AG04450 (cell line): Measurements from ENCODE around the gene NR2F6. TPM values are rescaled to one million over a fixed set of nuclear protein-coding genes. Genes with fewer than 3 reads are reported as not detected.

Experiments
- CTCF ChIA-PET: fragments of 300-600, 350-600 bp; formaldehyde crosslinking; extraction: SDS; loops from one replicate; lab custom pipeline; 2022; ENCODE audit warnings: antibody characterized with exemption, inconsistent platforms; lab: Charles Lee
- POLR2A ChIA-PET: fragments of 350-600 bp; formaldehyde crosslinking; extraction: SDS; loops from one replicate; lab custom pipeline; 2021; ENCODE audit warnings: antibody characterized with exemption, inconsistent platforms; lab: Yijun Ruan, JAX
- DNase-seq: peaks from one replicate; pipeline ENCODE4 v3.0.0-alpha.2; 2011; ENCODE audit warnings: low read depth, low spot score
- H3K27ac ChIP-seq: one replicate; pipeline ENCODE4 v1.5.1; 2012; ENCODE audit warnings: low read depth, low read length, control low read depth
- H3K27me3 ChIP-seq: one replicate; pipeline ENCODE4 v1.6.0; 2012; ENCODE audit warnings: low read length; ENCODE audit not compliant: control insufficient read depth, insufficient read depth
- H3K4me3 ChIP-seq: 2 replicates; pipeline ENCODE4 v1.5.1; 2011; ENCODE audit warnings: mild to moderate bottlenecking, low read depth, low read length, control low read depth
- H3K9me3 ChIP-seq: 2 replicates; pipeline ENCODE4 v1.5.1; 2012; ENCODE audit warnings: low read length; ENCODE audit not compliant: control insufficient read depth, insufficient read depth
- CTCF ChIP-seq: IDR thresholded peaks from 2 replicates; pipeline ENCODE4 v1.5.1; 2011; ENCODE audit warnings: low read depth, low read length, control low read depth, inconsistent platforms
- polyA plus RNA-seq: library from polyadenylated mRNA; depleted of rRNA; stranded (reverse); fragments of >200 nt; gene quantifications from 2 replicates; pipeline ENCODE4 v1.2.3, GENCODE V29; 2011

The NR2F6 gene
- polyA plus RNA-seq, 1 experiment: 16.3 TPM

- ChIA-PET CTCF (interaction anchor here (0.6 to 2.0 kb wide), 4 partner anchors 36 to 81 kb away, joined by 3 to 13 read pairs (median 6); partner anchors contain the start of gene ANKLE1), POLR2A (no interaction called here)
- TF ChIP-seq CTCF: peak; percentile 69
- Histone ChIP-seq H3K9me3 (peaks cover 9% of the 10 kb centered on the region; the same call in 1 of the 2 replicates), H3K4me3 (no peak overlapping the region), H3K27ac (no peak overlapping the region), H3K27me3 (no peaks in the 10 kb centered on the region)
- DNase-seq: no peak
Measured at GRCh38 chr19:17205237-17206140, 40.2 kb downstream of the NR2F6 start.

GRCh38 chr19:17202713-17203112 lies 43.0 kb downstream of the NR2F6 start:
- no peak for DNase-seq
- CTCF ChIA-PET: no interaction called here
- POLR2A ChIA-PET: interaction anchor here (0.7 kb wide), 1 partner anchor 32 kb away, joined by 3 read pairs; no protein-coding TSS in a partner anchor
- H3K27ac ChIP-seq: no peak overlapping the region
- peaks cover 9% of the 10 kb centered on the region; the same call in 1 of the 2 replicates for H3K9me3 ChIP-seq
- H3K4me3 ChIP-seq: no peak overlapping the region
- no peak for TF ChIP-seq CTCF
- H3K27me3 ChIP-seq: no peaks in the 10 kb centered on the region

- DNase-seq: no peak
- no peaks in the 10 kb centered on the region for H3K27me3 ChIP-seq
- peaks cover 9% of the 10 kb centered on the region; the same call in 1 of the 2 replicates for H3K9me3 ChIP-seq
- ChIA-PET CTCF (no interaction called here), POLR2A (no interaction called here)
- TF ChIP-seq CTCF: no peak
- H3K4me3 ChIP-seq: no peak overlapping the region
- H3K27ac ChIP-seq: no peak overlapping the region
Measured at GRCh38 chr19:17202249-17202648, 43.5 kb downstream of the NR2F6 start.

GRCh38 chr19:17200408-17201079 lies 45.2 kb downstream of the NR2F6 start:
- TF ChIP-seq CTCF: no peak
- no peaks in the 10 kb centered on the region for H3K27me3 ChIP-seq
- no peak for DNase-seq
- no peak overlapping the region for H3K4me3 ChIP-seq
- no peak overlapping the region for H3K27ac ChIP-seq
- ChIA-PET CTCF (no interaction called here), POLR2A (no interaction called here)
- H3K9me3 ChIP-seq: no peaks in the 10 kb centered on the region; the same call in 1 of the 2 replicates
